Neural cell (in vitro differentiated cells): ENCODE measurements around the gene DPP10. TPM values are rescaled to one million over a fixed set of nuclear protein-coding genes. Genes with fewer than 3 reads are reported as not detected.

Experiments used
- H2AFZ ChIP-seq: fragments of 200-600, 300-800 bp; sonication (generic), shearing (Covaris generic); 2 replicates; pipeline ENCODE4 v1.6.0; 2014; ENCODE audit warnings: low read depth, mild to moderate bottlenecking, antibody characterized with exemption, low read length, moderate library complexity
- H3F3A ChIP-seq: fragments of 200-600 bp; shearing (Covaris generic); 2 replicates; pipeline ENCODE4 v1.6.1; 2016; ENCODE audit warnings: mild to moderate bottlenecking, moderate library complexity, mixed read lengths, antibody characterized with exemption, low read length; ENCODE audit not compliant: insufficient read depth, poor library complexity, severe bottlenecking
- H3K27ac ChIP-seq: fragments of 200-600, 300-800 bp; sonication (generic), shearing (Covaris generic); 2 replicates; pipeline ENCODE4 v1.5.1; 2014; ENCODE audit warnings: mild to moderate bottlenecking, low read length, moderate library complexity
- H3K27me3 ChIP-seq: fragments of 300-800, 200-600 bp; sonication (generic), shearing (Covaris generic); 2 replicates; pipeline ENCODE4 v1.6.0; 2014; ENCODE audit warnings: mild to moderate bottlenecking, low read depth, low read length, moderate library complexity; ENCODE audit not compliant: insufficient read depth
- H3K36me3 ChIP-seq: fragments of 300-800, 200-600 bp; sonication (generic), shearing (Covaris generic); 2 replicates; pipeline ENCODE4 v1.5.1; 2014; ENCODE audit warnings: mild to moderate bottlenecking, antibody characterized with exemption, low read length, moderate library complexity; ENCODE audit not compliant: insufficient read depth
- H3K4me2 ChIP-seq: fragments of 300-800, 200-600 bp; sonication (generic), shearing (Covaris generic); 2 replicates; pipeline ENCODE4 v1.6.0; 2014; ENCODE audit warnings: mild to moderate bottlenecking, low read length
- H3K4me3 ChIP-seq: fragments of 300-800, 200-600 bp; sonication (generic), shearing (Covaris generic); 2 replicates; pipeline ENCODE4 v1.5.1; 2014; ENCODE audit warnings: mild to moderate bottlenecking, low read length, moderate library complexity
- H3K79me2 ChIP-seq: fragments of 200-600 bp; shearing (Covaris generic); replicated peaks from 2 replicates; pipeline ENCODE4 v1.6.0; 2014; ENCODE audit warnings: mild to moderate bottlenecking, low read length, moderate library complexity; ENCODE audit not compliant: insufficient read depth
- H3K9ac ChIP-seq: fragments of 300-800, 200-600 bp; sonication (generic), shearing (Covaris generic); 2 replicates; pipeline ENCODE4 v1.6.1; 2016; ENCODE audit warnings: mild to moderate bottlenecking, low read length, mixed read lengths
- H3K9me2 ChIP-seq: fragments of 200-600 bp; shearing (Covaris generic); 2 replicates; pipeline ENCODE4 v1.6.1; 2016; ENCODE audit warnings: mild to moderate bottlenecking, low read length, mixed read lengths; ENCODE audit not compliant: insufficient read depth
- H3K9me3 ChIP-seq: fragments of 200-600, 300-800 bp; sonication (generic), shearing (Covaris generic); 2 replicates; pipeline ENCODE4 v1.6.1; 2016; ENCODE audit warnings: mild to moderate bottlenecking, mixed run types, low read length, moderate library complexity, mixed read lengths
- H4K20me1 ChIP-seq: fragments of 200-600 bp; shearing (Covaris generic); 2 replicates; pipeline ENCODE4 v1.6.1; 2016; ENCODE audit warnings: mild to moderate bottlenecking, mixed run types; ENCODE audit not compliant: insufficient read depth
- EZH2 ChIP-seq: fragments of 200-600, 300-800 bp; shearing (Covaris generic), sonication (generic); IDR thresholded peaks from 2 replicates; pipeline ENCODE4 v1.6.1; 2014; ENCODE audit warnings: antibody characterized with exemption, low read length, borderline replicate concordance, mild to moderate bottlenecking; ENCODE audit not compliant: insufficient read depth, poor library complexity, severe bottlenecking
- MXI1 ChIP-seq: fragments of 450-650 bp; conservative IDR thresholded peaks from 2 replicates; pipeline ENCODE4 v1.6.1; 2014; ENCODE audit warnings: antibody characterized with exemption, mild to moderate bottlenecking; ENCODE audit not compliant: poor library complexity, severe bottlenecking
- POLR2AphosphoS5 ChIP-seq: IDR thresholded peaks from 2 replicates; pipeline ENCODE4 v1.6.1; 2012
- RAD21 ChIP-seq: fragments of 450-650 bp; conservative IDR thresholded peaks from 2 replicates; pipeline ENCODE4 v1.6.1; 2014; ENCODE audit warnings: antibody characterized with exemption, mild to moderate bottlenecking, moderate library complexity
- REST ChIP-seq: IDR thresholded peaks from 2 replicates; pipeline ENCODE4 v1.6.1; 2012; ENCODE audit warnings: borderline replicate concordance
- SMC3 ChIP-seq: fragments of 450-650 bp; conservative IDR thresholded peaks from 2 replicates; pipeline ENCODE4 v1.6.1; 2014; ENCODE audit warnings: antibody characterized with exemption, mild to moderate bottlenecking, moderate library complexity; ENCODE audit not compliant: poor library complexity
- polyA plus RNA-seq: library from polyadenylated mRNA; depleted of rRNA; stranded (reverse); fragments of >200 nt; gene quantifications from 2 replicates; pipeline ENCODE4 v1.2.3, GENCODE V29; 2014

The DPP10 gene
- polyA plus RNA-seq, 1 donor from 2014 or later, result 13.9 TPM

GRCh38 chr2:114468343-114468742 is 25.9 kb downstream of the DPP10 start:
- H3K27ac ChIP-seq, result no peak overlapping the region
- H4K20me1 ChIP-seq, result no peaks in the 10 kb centered on the region
- H3K27me3 ChIP-seq, result no peaks in the 10 kb centered on the region
- H3F3A ChIP-seq, result no peaks in the 10 kb centered on the region
- H3K9ac ChIP-seq, result no peak overlapping the region
- H3K9me3 ChIP-seq, result no peaks in the 10 kb centered on the region
- TF ChIP-seq EZH2 (no peak), REST (no peak), POLR2AphosphoS5 (no peak), RAD21 (no peak)
- H3K4me2 ChIP-seq, result no peak overlapping the region
- no peaks in the 10 kb centered on the region for H3K36me3 ChIP-seq
- no peaks in the 10 kb centered on the region for H3K79me2 ChIP-seq
- no peak overlapping the region for H3K4me3 ChIP-seq
- H2AFZ ChIP-seq, result no peak overlapping the region
- H3K9me2 ChIP-seq, result no peaks in the 10 kb centered on the region

GRCh38 chr2:114472246-114472645 is 29.8 kb downstream of the DPP10 start:
- no peaks in the 10 kb centered on the region for H4K20me1 ChIP-seq

More at GRCh38 chr2:114472246-114472645, 29.8 kb downstream of the DPP10 start:
- H3K27me3 ChIP-seq, result no peaks in the 10 kb centered on the region
- no peak overlapping the region for H3K4me3 ChIP-seq
- H3K36me3 ChIP-seq, result no peaks in the 10 kb centered on the region
- H3K9me3 ChIP-seq, result no peaks in the 10 kb centered on the region
- no peaks in the 10 kb centered on the region for H3F3A ChIP-seq
- no peak overlapping the region for H3K9ac ChIP-seq
- no peaks in the 10 kb centered on the region for H3K9me2 ChIP-seq
- TF ChIP-seq SMC3, result no peak
- TF ChIP-seq MXI1, result no peak
- TF ChIP-seq RAD21, result no peak
- no peak for TF ChIP-seq REST
- no peak for TF ChIP-seq EZH2
- no peaks in the 10 kb centered on the region for H3K79me2 ChIP-seq
- H3K4me2 ChIP-seq, result no peak overlapping the region
- H2AFZ ChIP-seq, result no peak overlapping the region
- no peak overlapping the region for H3K27ac ChIP-seq
